CD4-positive, alpha-beta T cell treated with Interleukin-15 for 1 hour (primary cell): ENCODE measurements around the gene RFXANK.
"Not testable (repeated sequence)": the region's sequence is repeated elsewhere in the genome, so short reads cannot be mapped to it uniquely, and the experiment has no call there.

Source experiments
- DNase-seq: peaks from one replicate; pipeline ENCODE4 v3.0.0-alpha.2; 2020

RFXANK gene

GRCh38 chr19:19170053-19170872, 21.8 kb upstream of the RFXANK start, which contains the start of gene MEF2B:
TSS of gene MEF2B (minus strand) at chr19:19170263. CDS start at chr19:19150735, 19,528 bp downstream.
- DNase-seq, result peak; percentile 77

GRCh38 chr19:19170873-19171672, 21.0 kb upstream of the RFXANK start:
- DNase-seq, result no peak

GRCh38 chr19:19171821-19172532, 20.1 kb upstream of the RFXANK start:
- DNase-seq, result no peak

GRCh38 chr19:19173243-19173642, 18.8 kb upstream of the RFXANK start:
- DNase-seq, result not testable (repeated sequence)

- no peak for DNase-seq
Measured at GRCh38 chr19:19176950-19177349, 15.1 kb upstream of the RFXANK start.

- DNase-seq, result no peak
Measured at GRCh38 chr19:19179548-19180441, 12.3 kb upstream of the RFXANK start.

GRCh38 chr19:19181488-19181998, 10.5 kb upstream of the RFXANK start:
- no peak for DNase-seq

GRCh38 chr19:19185853-19186740, 6.0 kb upstream of the RFXANK start:
- DNase-seq, result peak; percentile 54

- no peak for DNase-seq
Measured at GRCh38 chr19:19186742-19187141, 5.3 kb upstream of the RFXANK start.

- no peak for DNase-seq
Measured at GRCh38 chr19:19191768-19192077, 335 bp upstream of the RFXANK start.

GRCh38 chr19:19192910-19193423, 909 bp downstream of the RFXANK start:
- DNase-seq, result no peak

GRCh38 chr19:19193926-19194325, 1.9 kb downstream of the RFXANK start:
- no peak for DNase-seq

- DNase-seq, result no peak
Measured at GRCh38 chr19:19201697-19202630, 9.9 kb downstream of the RFXANK start.

GRCh38 chr19:19202707-19203011, 10.6 kb downstream of the RFXANK start:
- no peak for DNase-seq

GRCh38 chr19:19203012-19203856, 11.2 kb downstream of the RFXANK start, which contains the start of gene NR2C2AP:
TSS of gene NR2C2AP (minus strand) at chr19:19203414. CDS start at chr19:19203060, 354 bp downstream.
- DNase-seq, result peak; percentile 91

- no peak for DNase-seq
Measured at GRCh38 chr19:19204181-19204580, 12.1 kb downstream of the RFXANK start.

- DNase-seq, result no peak
Measured at GRCh38 chr19:19205416-19206410, 13.7 kb downstream of the RFXANK start.
